Measurements from ENCODE around the gene CTBP2.
"Not testable (repeated sequence)": the region's sequence is repeated elsewhere in the genome, so short reads cannot be mapped to it uniquely, and the experiment has no call there.

Gene CTBP2

GRCh38 chr10:125187238-125188194 lies 27.2 kb upstream of the CTBP2 start:
- TF ChIP-seq CTCF (IDR thresholded peaks at IDR 0.05; ENCODE audit: low read depth, low read length, missing control alignments), result no peak
- no peak for DNase-seq (ENCODE audit: low read depth)
- no peak overlapping the region for H3K4me3 ChIP-seq (ENCODE audit: low read depth, low read length)

GRCh38 chr10:125186431-125187170 lies 26.2 kb upstream of the CTBP2 start:
- no peak for TF ChIP-seq CTCF (IDR thresholded peaks at IDR 0.05; ENCODE audit: low read depth, low read length, missing control alignments)
- H3K4me3 ChIP-seq (ENCODE audit: low read depth, low read length), result no peak overlapping the region
- DNase-seq (ENCODE audit: low read depth), result no peak

- not testable (repeated sequence) for DNase-seq (ENCODE audit: low read depth); H3K4me3 ChIP-seq (ENCODE audit: low read depth, low read length)
These were observed 18.7 kb upstream of the CTBP2 start for GRCh38 chr10:125179107-125179506.

- no peak for TF ChIP-seq CTCF (IDR thresholded peaks at IDR 0.05; ENCODE audit: low read depth, low read length, missing control alignments)
- no peak overlapping the region for H3K4me3 ChIP-seq (ENCODE audit: low read depth, low read length)
- DNase-seq (ENCODE audit: low read depth), result no peak
These were observed 17.6 kb upstream of the CTBP2 start for GRCh38 chr10:125177641-125178640.

- H3K4me3 ChIP-seq (ENCODE audit: low read depth, low read length), result no peak overlapping the region
- no peak for DNase-seq (ENCODE audit: low read depth)
- no peak for TF ChIP-seq CTCF (IDR thresholded peaks at IDR 0.05; ENCODE audit: low read depth, low read length, missing control alignments)
These were observed 15.4 kb upstream of the CTBP2 start for GRCh38 chr10:125175807-125176206.

GRCh38 chr10:125174360-125174759 lies 14.0 kb upstream of the CTBP2 start:
- no peak overlapping the region for H3K4me3 ChIP-seq (ENCODE audit: low read depth, low read length)
- no peak for DNase-seq (ENCODE audit: low read depth)
- TF ChIP-seq CTCF (IDR thresholded peaks at IDR 0.05; ENCODE audit: low read depth, low read length, missing control alignments), result no peak

Data from GM12864 (cell line).